ENCODE data around the gene FAM181A. TPM values are rescaled to one million over a fixed set of nuclear protein-coding genes. Genes with fewer than 3 reads are reported as not detected.

FAM181A gene
- total RNA-seq, 1 experiment from 2014 or later: not detected

DNA sequence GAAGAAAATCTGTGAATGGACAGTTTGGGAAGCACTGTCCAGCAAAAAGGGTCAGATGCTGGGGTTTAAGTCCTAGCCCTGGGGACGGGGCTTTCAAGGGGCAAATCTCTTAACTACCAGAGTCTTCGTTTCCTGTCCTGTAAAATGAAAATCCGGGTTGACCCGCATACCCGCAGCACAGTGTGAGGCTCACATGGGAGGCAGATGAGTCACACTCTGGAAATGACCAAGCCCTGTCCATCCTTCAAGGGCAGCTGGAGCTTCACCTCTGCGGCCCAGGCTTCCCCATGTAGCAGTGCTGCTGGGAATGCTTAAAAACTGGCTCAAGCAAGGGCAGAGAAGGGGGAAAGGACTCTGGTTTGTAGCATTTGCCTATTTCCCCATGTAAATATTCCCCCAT is 19.0 kb downstream of the FAM181A start:
- Histone ChIP-seq H3K4me3 (ENCODE audit: low read length) (no peak overlapping the region), H3F3A (ENCODE audit: low read length, unreplicated experiment) (no peaks in the 10 kb centered on the region), H3K9me3 (ENCODE audit: low read length) (no peaks in the 10 kb centered on the region), H3K79me2 (ENCODE audit: low read length) (no peaks in the 10 kb centered on the region), H3K36me3 (ENCODE audit: low read depth, low read length) (no peaks in the 10 kb centered on the region), H3K27ac (ENCODE audit: low read length) (no peak overlapping the region), H3K4me2 (ENCODE audit: low read length) (no peak overlapping the region), H2AFZ (ENCODE audit: low read length) (no peak overlapping the region), H4K20me1 (ENCODE audit: low read length) (no peaks in the 10 kb centered on the region), H3K4me1 (ENCODE audit: insufficient read depth, low read length) (peaks cover 14% of the 10 kb centered on the region), H3K9ac (ENCODE audit: low read length) (no peak overlapping the region), H3K9me2 (replicated peaks; ENCODE audit: low read length) (no peaks in the 10 kb centered on the region), H3K27me3 (ENCODE audit: low read length) (no peaks in the 10 kb centered on the region)
- no peak for DNase-seq
- ChIA-PET CTCF (no interaction called here), POLR2A (ENCODE audit: unreplicated experiment) (no interaction called here)
- no peak for TF ChIP-seq EZH2phosphoT487 (IDR thresholded peaks at IDR 0.05; ENCODE audit: borderline replicate concordance, low read length)
- no peak for TF ChIP-seq EZH2 (IDR thresholded peaks at IDR 0.05; ENCODE audit: low read length, unreplicated experiment)
- TF ChIP-seq, protein P1, sequence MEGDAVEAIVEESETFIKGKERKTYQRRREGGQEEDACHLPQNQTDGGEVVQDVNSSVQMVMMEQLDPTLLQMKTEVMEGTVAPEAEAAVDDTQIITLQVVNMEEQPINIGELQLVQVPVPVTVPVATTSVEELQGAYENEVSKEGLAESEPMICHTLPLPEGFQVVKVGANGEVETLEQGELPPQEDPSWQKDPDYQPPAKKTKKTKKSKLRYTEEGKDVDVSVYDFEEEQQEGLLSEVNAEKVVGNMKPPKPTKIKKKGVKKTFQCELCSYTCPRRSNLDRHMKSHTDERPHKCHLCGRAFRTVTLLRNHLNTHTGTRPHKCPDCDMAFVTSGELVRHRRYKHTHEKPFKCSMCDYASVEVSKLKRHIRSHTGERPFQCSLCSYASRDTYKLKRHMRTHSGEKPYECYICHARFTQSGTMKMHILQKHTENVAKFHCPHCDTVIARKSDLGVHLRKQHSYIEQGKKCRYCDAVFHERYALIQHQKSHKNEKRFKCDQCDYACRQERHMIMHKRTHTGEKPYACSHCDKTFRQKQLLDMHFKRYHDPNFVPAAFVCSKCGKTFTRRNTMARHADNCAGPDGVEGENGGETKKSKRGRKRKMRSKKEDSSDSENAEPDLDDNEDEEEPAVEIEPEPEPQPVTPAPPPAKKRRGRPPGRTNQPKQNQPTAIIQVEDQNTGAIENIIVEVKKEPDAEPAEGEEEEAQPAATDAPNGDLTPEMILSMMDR (conservative IDR thresholded peaks at IDR 0.05; ENCODE audit: low read depth, low read length): no peak
- ATAC-seq: no peak
- BruUV-seq (replicated peaks): no TSS peak
- intact Hi-C loops (cut with micrococcal nuclease): no loop called here

DNA sequence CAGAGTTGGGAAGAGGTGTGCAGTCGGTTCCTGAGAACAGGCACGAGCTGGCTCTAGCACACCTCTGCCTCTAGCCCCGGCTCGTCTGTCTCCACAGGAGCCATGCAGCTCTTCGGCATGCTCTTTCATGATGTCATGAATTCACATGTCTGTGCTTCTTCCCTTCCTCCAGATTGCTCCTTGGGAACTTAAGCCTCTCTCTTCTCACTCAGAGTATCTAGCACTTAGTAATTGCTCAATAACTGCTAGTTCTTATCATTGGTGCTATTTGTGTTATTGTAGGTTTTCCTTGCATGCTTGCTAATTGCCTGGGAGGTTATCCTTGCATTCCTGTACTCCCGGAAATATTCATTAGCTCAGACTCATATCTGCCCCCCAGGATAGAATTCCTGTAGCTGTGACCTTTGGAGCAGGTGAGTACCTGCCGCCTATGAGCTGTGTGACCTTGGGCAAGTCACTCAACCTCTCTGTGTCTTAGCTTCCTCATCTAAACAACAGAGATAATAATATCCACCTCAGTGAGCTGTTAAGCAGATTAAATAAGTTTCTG is 19.5 kb downstream of the FAM181A start:
- DNase-seq (no peak), ATAC-seq (no peak)
- H3K36me3 ChIP-seq (ENCODE audit: low read depth, low read length): no peaks in the 10 kb centered on the region
- H3K9ac ChIP-seq (ENCODE audit: low read length): no peak overlapping the region
- no peak overlapping the region for H2AFZ ChIP-seq (ENCODE audit: low read length)
- no peaks in the 10 kb centered on the region for H3F3A ChIP-seq (ENCODE audit: low read length, unreplicated experiment)
- H3K27me3 ChIP-seq (ENCODE audit: low read length): no peaks in the 10 kb centered on the region
- H3K9me3 ChIP-seq (ENCODE audit: low read length): no peaks in the 10 kb centered on the region
- H4K20me1 ChIP-seq (ENCODE audit: low read length): no peaks in the 10 kb centered on the region
- H3K27ac ChIP-seq (ENCODE audit: low read length): no peak overlapping the region
- no peaks in the 10 kb centered on the region for H3K9me2 ChIP-seq (replicated peaks; ENCODE audit: low read length)
- no TSS peak for BruUV-seq (replicated peaks)
- peaks cover 9% of the 10 kb centered on the region for H3K4me1 ChIP-seq (ENCODE audit: insufficient read depth, low read length)
- intact Hi-C loops (cut with micrococcal nuclease): no loop called here
- H3K4me3 ChIP-seq (ENCODE audit: low read length): no peak overlapping the region
- TF ChIP-seq, protein P1 (conservative IDR thresholded peaks at IDR 0.05; ENCODE audit: low read depth, low read length): no peak
- CTCF ChIA-PET: no interaction called here
- no peaks in the 10 kb centered on the region for H3K79me2 ChIP-seq (ENCODE audit: low read length)
- no peak overlapping the region for H3K4me2 ChIP-seq (ENCODE audit: low read length)
- POLR2A ChIA-PET (ENCODE audit: unreplicated experiment): no interaction called here

DNA sequence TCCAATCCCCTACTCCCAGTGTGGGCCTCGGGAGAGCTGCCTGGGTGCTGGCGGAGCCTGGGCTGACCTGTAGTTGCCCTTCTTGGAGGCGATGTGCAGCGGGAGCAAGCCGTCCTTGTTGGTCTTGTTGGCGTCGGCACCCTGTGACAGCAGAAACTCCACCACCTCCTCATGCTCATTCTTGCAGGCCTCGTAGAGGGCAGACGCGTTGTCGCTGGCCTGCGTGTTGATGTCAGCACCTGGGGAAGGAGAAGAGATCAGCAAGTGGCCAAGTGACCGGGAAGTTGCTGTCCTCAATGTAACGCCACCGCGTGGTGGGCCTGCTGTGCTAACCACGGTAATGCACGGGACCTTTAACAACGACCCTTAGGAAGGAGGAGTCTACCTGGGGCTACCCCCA is 20.1 kb downstream of the FAM181A start:
- ChIA-PET CTCF (no interaction called here), POLR2A (ENCODE audit: unreplicated experiment) (no interaction called here)
- no TSS peak for BruUV-seq (replicated peaks)
- Histone ChIP-seq H3K9me2 (replicated peaks; ENCODE audit: low read length) (no peaks in the 10 kb centered on the region), H3K4me1 (ENCODE audit: insufficient read depth, low read length) (0 out of 2 replicates have a peak, but pooled peaks cover 2% of the 10 kb centered on the region), H3F3A (ENCODE audit: low read length, unreplicated experiment) (no peaks in the 10 kb centered on the region), H3K27ac (ENCODE audit: low read length) (no peak overlapping the region), H3K4me3 (ENCODE audit: low read length) (no peak overlapping the region), H3K36me3 (ENCODE audit: low read depth, low read length) (no peaks in the 10 kb centered on the region), H3K9me3 (ENCODE audit: low read length) (no peaks in the 10 kb centered on the region), H4K20me1 (ENCODE audit: low read length) (no peaks in the 10 kb centered on the region), H3K27me3 (ENCODE audit: low read length) (no peaks in the 10 kb centered on the region), H3K9ac (ENCODE audit: low read length) (no peak overlapping the region), H3K4me2 (ENCODE audit: low read length) (no peak overlapping the region), H2AFZ (ENCODE audit: low read length) (no peak overlapping the region), H3K79me2 (ENCODE audit: low read length) (no peaks in the 10 kb centered on the region)
- TF ChIP-seq, protein P1 (conservative IDR thresholded peaks at IDR 0.05; ENCODE audit: low read depth, low read length): no peak
- TF ChIP-seq EZH2phosphoT487 (IDR thresholded peaks at IDR 0.05; ENCODE audit: borderline replicate concordance, low read length) (no peak), EZH2 (IDR thresholded peaks at IDR 0.05; ENCODE audit: low read length, unreplicated experiment) (no peak)
- intact Hi-C loops (cut with micrococcal nuclease): no loop called here
- ATAC-seq (no peak), DNase-seq (no peak)
